DND-41 (cell line): ENCODE measurements around the gene CYSLTR2.

Experiments
- ATAC-seq: fragments of 200-7000 bp; cut with Tn5 transposase; 3 replicates; pipeline ENCODE4 v1.9.1; 2021; ENCODE audit warnings: low read depth; ENCODE audit not compliant: insufficient read depth
- DNase-seq: peaks from one replicate; pipeline ENCODE4 v3.0.0-alpha.2; 2020
- H2AFZ ChIP-seq: 2 replicates; pipeline ENCODE4 v1.6.0; 2012; ENCODE audit warnings: low read depth, low read length
- H3K27ac ChIP-seq: 2 replicates; pipeline ENCODE4 v1.5.1; 2012; ENCODE audit warnings: low read length, inconsistent platforms
- H3K27me3 ChIP-seq: fragments of 200-600 bp; sonication (generic); 2 replicates; pipeline ENCODE4 v1.6.0; 2012; ENCODE audit warnings: low read length, mild to moderate bottlenecking, inconsistent platforms; ENCODE audit not compliant: insufficient read depth, poor library complexity
- H3K36me3 ChIP-seq: 2 replicates; pipeline ENCODE4 v1.5.1; 2012; ENCODE audit warnings: low read length, inconsistent platforms; ENCODE audit not compliant: insufficient read depth
- H3K4me1 ChIP-seq: 2 replicates; pipeline ENCODE4 v1.5.1; 2012; ENCODE audit warnings: mild to moderate bottlenecking, low read length; ENCODE audit not compliant: insufficient read depth
- H3K4me2 ChIP-seq: 2 replicates; pipeline ENCODE4 v1.6.0; 2012; ENCODE audit warnings: mild to moderate bottlenecking, moderate library complexity, low read length, inconsistent platforms; ENCODE audit not compliant: insufficient read depth
- H3K4me3 ChIP-seq, 2 experiments: fragments of 200-600 bp in 1 of 2; shearing (Covaris generic) in 1 of 2; 2 replicates each; pipeline ENCODE4 v1.5.1; 2012 to 2016; ENCODE audit warnings: inconsistent platforms in 2 of 2, low read length in 2 of 2, mild to moderate bottlenecking in 2 of 2, low read depth in 1 of 2, moderate library complexity in 1 of 2
- H3K79me2 ChIP-seq: 2 replicates; pipeline ENCODE4 v1.6.0; 2012; ENCODE audit warnings: low read length, inconsistent platforms; ENCODE audit not compliant: insufficient read depth
- H3K9ac ChIP-seq: 2 replicates; pipeline ENCODE4 v1.6.0; 2012; ENCODE audit warnings: low read depth, mild to moderate bottlenecking, inconsistent platforms, low read length, moderate library complexity
- H3K9me3 ChIP-seq: 2 replicates; pipeline ENCODE4 v1.5.1; 2012; ENCODE audit warnings: low read length, moderate library complexity, mild to moderate bottlenecking, inconsistent platforms; ENCODE audit not compliant: insufficient read depth, severe bottlenecking
- H4K20me1 ChIP-seq: 2 replicates; pipeline ENCODE4 v1.6.0; 2012; ENCODE audit warnings: low read length; ENCODE audit not compliant: insufficient read depth
- CTCF ChIP-seq: IDR thresholded peaks from 2 replicates; pipeline ENCODE4 v1.5.1; 2012; ENCODE audit warnings: borderline replicate concordance, low read length, moderate library complexity, mild to moderate bottlenecking; ENCODE audit not compliant: poor library complexity, severe bottlenecking; ENCODE audit errors: extremely low read depth
- EZH2 ChIP-seq: IDR thresholded peaks from 3 replicates; pipeline ENCODE4 v1.6.1; 2012; ENCODE audit warnings: borderline replicate concordance, low read depth, mild to moderate bottlenecking, moderate library complexity, low read length, inconsistent platforms; ENCODE audit not compliant: severe bottlenecking

The CYSLTR2 gene

GRCh38 chr13:48715977-48716376 is 62.2 kb downstream of the CYSLTR2 start:
- DNase-seq (no peak), ATAC-seq (no peak)
- TF ChIP-seq CTCF: no peak
- TF ChIP-seq EZH2: no peak
- Histone ChIP-seq H3K4me1 (no peaks in the 10 kb centered on the region), H3K79me2 (no peaks in the 10 kb centered on the region), H3K27ac (no peak overlapping the region), H4K20me1 (no peaks in the 10 kb centered on the region), H3K4me2 (no peak overlapping the region), H3K9ac (no peak overlapping the region), H3K9me3 (peaks cover 42% of the 10 kb centered on the region), H3K27me3 (no peaks in the 10 kb centered on the region), H2AFZ (no peak overlapping the region), H3K4me3 (no peak overlapping the region), H3K36me3 (no peaks in the 10 kb centered on the region)

- no peak overlapping the region for H3K4me3 ChIP-seq
- no peaks in the 10 kb centered on the region for H3K4me1 ChIP-seq
- H3K79me2 ChIP-seq: no peaks in the 10 kb centered on the region
- no peak overlapping the region for H3K4me2 ChIP-seq
- TF ChIP-seq EZH2 (no peak), CTCF (no peak)
- no peaks in the 10 kb centered on the region for H4K20me1 ChIP-seq
- no peak overlapping the region for H2AFZ ChIP-seq
- no peaks in the 10 kb centered on the region for H3K36me3 ChIP-seq
- H3K27ac ChIP-seq: no peak overlapping the region
- no peak overlapping the region for H3K9ac ChIP-seq
- H3K9me3 ChIP-seq: peaks cover 28% of the 10 kb centered on the region
- DNase-seq (no peak), ATAC-seq (no peak)
- no peaks in the 10 kb centered on the region for H3K27me3 ChIP-seq
These were observed 66.9 kb downstream of the CYSLTR2 start for GRCh38 chr13:48720621-48721020.

GRCh38 chr13:48723168-48723567 is 69.4 kb downstream of the CYSLTR2 start:
- H3K9me3 ChIP-seq: peaks cover 9% of the 10 kb centered on the region
- ATAC-seq (no peak), DNase-seq (no peak)
- no peak overlapping the region for H3K27ac ChIP-seq
- H3K4me1 ChIP-seq: peaks cover 3% of the 10 kb centered on the region; the same call in 1 of the 2 replicates
- H4K20me1 ChIP-seq: no peaks in the 10 kb centered on the region
- H2AFZ ChIP-seq: no peak overlapping the region
- H3K4me2 ChIP-seq: no peak overlapping the region
- no peak for TF ChIP-seq CTCF
- no peak for TF ChIP-seq EZH2
- no peaks in the 10 kb centered on the region for H3K36me3 ChIP-seq
- H3K79me2 ChIP-seq: no peaks in the 10 kb centered on the region
- no peaks in the 10 kb centered on the region for H3K27me3 ChIP-seq
- no peak overlapping the region for H3K9ac ChIP-seq
- no peak overlapping the region for H3K4me3 ChIP-seq

GRCh38 chr13:48725271-48725670 is 71.5 kb downstream of the CYSLTR2 start:
- H3K79me2 ChIP-seq: no peaks in the 10 kb centered on the region
- DNase-seq: no peak

More at GRCh38 chr13:48725271-48725670, 71.5 kb downstream of the CYSLTR2 start:
- no peaks in the 10 kb centered on the region for H4K20me1 ChIP-seq
- no peak overlapping the region for H3K27ac ChIP-seq
- no peak overlapping the region for H3K9ac ChIP-seq
- H3K4me2 ChIP-seq: no peak overlapping the region
- H3K27me3 ChIP-seq: no peaks in the 10 kb centered on the region
- H3K36me3 ChIP-seq: no peaks in the 10 kb centered on the region
- ATAC-seq: no peak
- H3K9me3 ChIP-seq: peaks cover 6% of the 10 kb centered on the region
- H3K4me1 ChIP-seq: peaks cover 6% of the 10 kb centered on the region; the same call in 1 of the 2 replicates
- no peak overlapping the region for H3K4me3 ChIP-seq
- no peak overlapping the region for H2AFZ ChIP-seq
- TF ChIP-seq CTCF (no peak), EZH2 (no peak)
